Activated CD4-positive, alpha-beta T cell treated with anti-CD3 and anti-CD28 coated beads, Interleukin-2, amount 50 U/mL, for 4 hours (primary cell): ENCODE data around the gene PSMG1.
"Not testable (repeated sequence)": the region's sequence is repeated elsewhere in the genome, so short reads cannot be mapped to it uniquely, and the experiment has no call there.

Experiments used
- DNase-seq, 2 experiments: peaks; one replicate each; pipeline ENCODE4 v3.0.0-alpha.2; 2020

The PSMG1 gene

GRCh38 chr21:39187141-39187540 lies 3.9 kb upstream of the PSMG1 start:
- no peak for DNase-seq

GRCh38 chr21:39186676-39187075 lies 3.4 kb upstream of the PSMG1 start:
- DNase-seq: no peak

GRCh38 chr21:39185157-39185556 lies 1.9 kb upstream of the PSMG1 start:
- no peak for DNase-seq

- no peak for DNase-seq
These were observed 1.1 kb upstream of the PSMG1 start for GRCh38 chr21:39184050-39184980.

GRCh38 chr21:39182484-39183271 lies 573 bp downstream of the PSMG1 start:
- DNase-seq: no peak

- DNase-seq: no peak
These were observed 1.2 kb downstream of the PSMG1 start for GRCh38 chr21:39182016-39182415.

- DNase-seq: no peak
These were observed 1.9 kb downstream of the PSMG1 start for GRCh38 chr21:39181205-39181818.

GRCh38 chr21:39180429-39181019 lies 2.7 kb downstream of the PSMG1 start:
- DNase-seq: no peak

- DNase-seq: no peak
These were observed 4.8 kb downstream of the PSMG1 start for GRCh38 chr21:39178421-39178820.

GRCh38 chr21:39176271-39176709 lies 7.0 kb downstream of the PSMG1 start:
- no peak for DNase-seq

- DNase-seq: no peak
These were observed 7.6 kb downstream of the PSMG1 start for GRCh38 chr21:39175665-39176064.

GRCh38 chr21:39175154-39175553 lies 8.1 kb downstream of the PSMG1 start:
- no peak for DNase-seq

- no peak for DNase-seq
These were observed 9.3 kb downstream of the PSMG1 start for GRCh38 chr21:39173716-39174680.

- no peak for DNase-seq
These were observed 13.3 kb downstream of the PSMG1 start for GRCh38 chr21:39169906-39170305.

GRCh38 chr21:39168800-39169199 lies 14.5 kb downstream of the PSMG1 start:
- no peak for DNase-seq

GRCh38 chr21:39164523-39164922 lies 18.7 kb downstream of the PSMG1 start:
- no peak for DNase-seq

GRCh38 chr21:39161064-39161463 lies 22.2 kb downstream of the PSMG1 start:
- DNase-seq: no peak

- DNase-seq: no peak
These were observed 23.7 kb downstream of the PSMG1 start for GRCh38 chr21:39159342-39160063.

- not testable (repeated sequence) for DNase-seq
These were observed 26.0 kb downstream of the PSMG1 start for GRCh38 chr21:39157241-39157640.

GRCh38 chr21:39156024-39156423 lies 27.2 kb downstream of the PSMG1 start:
- no peak for DNase-seq

- no peak for DNase-seq
These were observed 27.7 kb downstream of the PSMG1 start for GRCh38 chr21:39155578-39155977.
